ENCODE data around the gene AP1B1.

Gene AP1B1

GRCh38 chr22:29306835-29307595, 81.4 kb downstream of the AP1B1 start:
- H3K4me1 Mint-ChIP-seq, result no peaks in the 10 kb centered on the region
- peak overlapping the region in 2 of 3 experiments; percentile 35 to 51 for H3K27ac Mint-ChIP-seq
- no peak for TF ChIP-seq CTCF (IDR thresholded peaks at IDR 0.05; ENCODE audit: unreplicated experiment in 3 of 3)
- peak overlapping the region; percentile 90 to 96 (median 96) for H3K4me3 Mint-ChIP-seq
- H3K27me3 Mint-ChIP-seq (ENCODE audit: low read depth), result peaks cover 9% of the 10 kb centered on the region
- no peaks in the 10 kb centered on the region for H3K9me3 Mint-ChIP-seq
- H3K36me3 Mint-ChIP-seq (ENCODE audit: low read depth), result no peaks in the 10 kb centered on the region

- TF ChIP-seq CTCF (IDR thresholded peaks at IDR 0.05; ENCODE audit: unreplicated experiment in 3 of 3), result peak; percentile 49 to 69 (median 61)
- Mint-ChIP-seq H3K36me3 (ENCODE audit: low read depth) (peaks cover 3% of the 10 kb centered on the region), H3K27me3 (ENCODE audit: low read depth) (peaks cover 7% of the 10 kb centered on the region), H3K27ac (peak within 1 kb of the TSS; percentile 37 to 90 (median 55)), H3K4me1 (no peaks in the 10 kb centered on the region), H3K4me3 (peak within 1 kb of the TSS; percentile 90 to 96 (median 96)), H3K9me3 (no peaks in the 10 kb centered on the region)
Observed at GRCh38 chr22:29306175-29306834, 82.1 kb downstream of the AP1B1 start, which contains the start of gene GAS2L1. TSS of gene GAS2L1 (plus strand) at chr22:29306650. CDS start at chr22:29308106, 1,456 bp downstream.

- Mint-ChIP-seq H3K9me3 (no peaks in the 10 kb centered on the region), H3K27me3 (ENCODE audit: low read depth) (peaks cover 3% of the 10 kb centered on the region), H3K36me3 (ENCODE audit: low read depth) (peaks cover 8% of the 10 kb centered on the region), H3K27ac (peak overlapping the region in 2 of 3 experiments; percentile 55 to 90), H3K4me1 (no peaks in the 10 kb centered on the region), H3K4me3 (peak overlapping the region; percentile 84 to 88 (median 85))
- TF ChIP-seq CTCF (IDR thresholded peaks at IDR 0.05; ENCODE audit: unreplicated experiment in 3 of 3), result no peak
Observed at GRCh38 chr22:29305836-29306174, 82.6 kb downstream of the AP1B1 start.

- no peak overlapping the region for H3K4me3 Mint-ChIP-seq
- H3K9me3 Mint-ChIP-seq, result no peaks in the 10 kb centered on the region
- H3K27me3 Mint-ChIP-seq (ENCODE audit: low read depth), result peaks cover 3% of the 10 kb centered on the region
- no peaks in the 10 kb centered on the region for H3K4me1 Mint-ChIP-seq
- no peak overlapping the region for H3K27ac Mint-ChIP-seq
- TF ChIP-seq CTCF (IDR thresholded peaks at IDR 0.05; ENCODE audit: unreplicated experiment in 3 of 3), result no peak
- H3K36me3 Mint-ChIP-seq (ENCODE audit: low read depth), result peaks cover 37% of the 10 kb centered on the region
Observed at GRCh38 chr22:29302681-29303465, 85.5 kb downstream of the AP1B1 start.

GRCh38 chr22:29302402-29302680, 86.0 kb downstream of the AP1B1 start:
- H3K9me3 Mint-ChIP-seq, result no peaks in the 10 kb centered on the region
- TF ChIP-seq CTCF (IDR thresholded peaks at IDR 0.05; ENCODE audit: unreplicated experiment in 3 of 3), result no peak
- H3K4me1 Mint-ChIP-seq, result no peaks in the 10 kb centered on the region
- peaks cover 42% of the 10 kb centered on the region for H3K36me3 Mint-ChIP-seq (ENCODE audit: low read depth)
- H3K27me3 Mint-ChIP-seq (ENCODE audit: low read depth), result peaks cover 3% of the 10 kb centered on the region
- H3K27ac Mint-ChIP-seq, result peak overlapping the region in 1 of 3 experiments; percentile 27
- no peak overlapping the region for H3K4me3 Mint-ChIP-seq

Data from nephron (organoid).